Ectodermal cell (in vitro differentiated cells): ENCODE data around the gene TBC1D21.

Experiments
- H3K27ac ChIP-seq: 2 replicates; pipeline ENCODE4 v1.7.0; 2013; ENCODE audit warnings: mild to moderate bottlenecking, low read depth, low read length; ENCODE audit not compliant: insufficient read depth, poor library complexity, severe bottlenecking
- H3K27me3 ChIP-seq: 2 replicates; pipeline ENCODE4 v1.7.0; 2013; ENCODE audit warnings: mild to moderate bottlenecking, low read length; ENCODE audit not compliant: insufficient read depth, control insufficient read depth, poor library complexity, severe bottlenecking
- H3K36me3 ChIP-seq: one replicate; pipeline ENCODE4 v1.7.0; 2013; ENCODE audit warnings: low read length; ENCODE audit not compliant: control insufficient read depth, insufficient read depth
- H3K4me1 ChIP-seq: one replicate; pipeline ENCODE4 v1.7.0; 2013; ENCODE audit warnings: low read length; ENCODE audit not compliant: control insufficient read depth, insufficient read depth
- H3K4me3 ChIP-seq: 2 replicates; pipeline ENCODE4 v1.7.0; 2013; ENCODE audit warnings: low read depth, low read length, control low read depth; ENCODE audit not compliant: insufficient read depth
- H3K9me3 ChIP-seq: 2 replicates; pipeline ENCODE4 v1.7.0; 2013; ENCODE audit warnings: mild to moderate bottlenecking, low read length, moderate library complexity; ENCODE audit not compliant: control insufficient read depth
- WGBS, 2 experiments: methylation state at CpG; one replicate each; pipeline ENCODE4 v1.1.7; 2013; ENCODE audit warnings: missing lambda C conversion rate in 2 of 2; 5-methylcytosine and 5-hydroxymethylcytosine counted together

The TBC1D21 gene

GRCh38 chr15:73857193-73857920, 16.0 kb upstream of the TBC1D21 start:
- no peaks in the 10 kb centered on the region for H3K27me3 ChIP-seq
- H3K4me1 ChIP-seq = peaks cover 6% of the 10 kb centered on the region
- WGBS, 2 experiments = 76 to 78% methylated on average over 7 of the region's 7 CpGs
- no peak overlapping the region for H3K4me3 ChIP-seq
- no peak overlapping the region for H3K27ac ChIP-seq
- no peaks in the 10 kb centered on the region for H3K36me3 ChIP-seq
- H3K9me3 ChIP-seq = no peaks in the 10 kb centered on the region

- no peak overlapping the region for H3K27ac ChIP-seq
- H3K36me3 ChIP-seq = no peaks in the 10 kb centered on the region
- H3K4me1 ChIP-seq = peaks cover 7% of the 10 kb centered on the region
- no peaks in the 10 kb centered on the region for H3K27me3 ChIP-seq
- H3K9me3 ChIP-seq = no peaks in the 10 kb centered on the region
- 91 to 93% methylated on average over 6 of the region's 6 CpGs for WGBS, 2 experiments
- H3K4me3 ChIP-seq = no peak overlapping the region
Measured at GRCh38 chr15:73858062-73858461, 15.3 kb upstream of the TBC1D21 start.

GRCh38 chr15:73862276-73862675, 11.1 kb upstream of the TBC1D21 start:
- Histone ChIP-seq H3K27ac (no peak overlapping the region), H3K4me1 (peaks cover 10% of the 10 kb centered on the region), H3K4me3 (no peak overlapping the region), H3K27me3 (no peaks in the 10 kb centered on the region), H3K9me3 (no peaks in the 10 kb centered on the region), H3K36me3 (no peaks in the 10 kb centered on the region)
- 31 to 35% methylated on average over 6 of the region's 6 CpGs for WGBS, 2 experiments

GRCh38 chr15:73865379-73865778, 8.0 kb upstream of the TBC1D21 start:
- H3K9me3 ChIP-seq = no peaks in the 10 kb centered on the region
- no peaks in the 10 kb centered on the region for H3K36me3 ChIP-seq
- no peak overlapping the region for H3K27ac ChIP-seq
- no peak overlapping the region for H3K4me3 ChIP-seq
- peaks cover 10% of the 10 kb centered on the region for H3K4me1 ChIP-seq
- H3K27me3 ChIP-seq = no peaks in the 10 kb centered on the region

- Histone ChIP-seq H3K27ac (no peak overlapping the region), H3K9me3 (no peaks in the 10 kb centered on the region), H3K4me1 (peaks cover 10% of the 10 kb centered on the region), H3K4me3 (no peak overlapping the region), H3K27me3 (no peaks in the 10 kb centered on the region), H3K36me3 (no peaks in the 10 kb centered on the region)
- WGBS, 2 experiments = 70 to 71% methylated on average over 6 of the region's 6 CpGs
Measured at GRCh38 chr15:73865904-73866303, 7.5 kb upstream of the TBC1D21 start.

GRCh38 chr15:73866481-73866880, 6.9 kb upstream of the TBC1D21 start:
- no peaks in the 10 kb centered on the region for H3K27me3 ChIP-seq
- H3K4me1 ChIP-seq = peaks cover 10% of the 10 kb centered on the region
- no peak overlapping the region for H3K27ac ChIP-seq
- H3K4me3 ChIP-seq = no peak overlapping the region
- H3K36me3 ChIP-seq = no peaks in the 10 kb centered on the region
- 79% methylated on average over 2 of the region's 2 CpGs for WGBS, 2 experiments
- no peaks in the 10 kb centered on the region for H3K9me3 ChIP-seq

GRCh38 chr15:73866881-73867410, 6.4 kb upstream of the TBC1D21 start:
- Histone ChIP-seq H3K4me3 (no peak overlapping the region), H3K27me3 (no peaks in the 10 kb centered on the region), H3K4me1 (peaks cover 9% of the 10 kb centered on the region), H3K9me3 (no peaks in the 10 kb centered on the region), H3K36me3 (no peaks in the 10 kb centered on the region), H3K27ac (no peak overlapping the region)
- WGBS, 2 experiments = 48 to 54% methylated on average over 6 of the region's 6 CpGs

- no peaks in the 10 kb centered on the region for H3K27me3 ChIP-seq
- 74 to 82% methylated on average over 3 of the region's 3 CpGs for WGBS, 2 experiments
- no peak overlapping the region for H3K27ac ChIP-seq
Measured at GRCh38 chr15:73867426-73867825, 5.9 kb upstream of the TBC1D21 start.

GRCh38 chr15:73867956-73868355, 5.4 kb upstream of the TBC1D21 start:
- Histone ChIP-seq H3K27me3 (no peaks in the 10 kb centered on the region), H3K9me3 (no peaks in the 10 kb centered on the region), H3K4me3 (no peak overlapping the region), H3K4me1 (peaks cover 3% of the 10 kb centered on the region), H3K27ac (no peak overlapping the region), H3K36me3 (no peaks in the 10 kb centered on the region)
- WGBS, 2 experiments = 85 to 90% methylated on average over 2 of the region's 2 CpGs

More at GRCh38 chr15:73867426-73867825, 5.9 kb upstream of the TBC1D21 start:
- no peaks in the 10 kb centered on the region for H3K36me3 ChIP-seq
- no peaks in the 10 kb centered on the region for H3K9me3 ChIP-seq
- H3K4me1 ChIP-seq = peaks cover 4% of the 10 kb centered on the region
- H3K4me3 ChIP-seq = no peak overlapping the region

- Histone ChIP-seq H3K9me3 (no peaks in the 10 kb centered on the region), H3K27me3 (no peaks in the 10 kb centered on the region), H3K36me3 (no peaks in the 10 kb centered on the region), H3K27ac (no peak overlapping the region), H3K4me1 (peaks cover 3% of the 10 kb centered on the region), H3K4me3 (no peak overlapping the region)
- 95 to 97% methylated on average over 6 of the region's 6 CpGs for WGBS, 2 experiments
Measured at GRCh38 chr15:73869216-73869995, 4.0 kb upstream of the TBC1D21 start.
